ENCODE results near the gene PIP4P1. TPM values are rescaled to one million over a fixed set of nuclear protein-coding genes. Genes with fewer than 3 reads are reported as not detected.
"Not testable (repeated sequence)": the region's sequence is repeated elsewhere in the genome, so short reads cannot be mapped to it uniquely, and the experiment has no call there.

PIP4P1 gene
- 18.6 TPM for total RNA-seq
- 53.2 TPM for polyA plus RNA-seq
- long read RNA-seq, donor 1, partial matches to known transcripts: 0 of 1 reads
- long read RNA-seq, donor 1, other reads (novel, unspliced or antisense): 0 of 1 reads
- long read RNA-seq, donor 2: 0 reads
- long read RNA-seq, donor 3, transcript PIP4P1-202 (7 exons, 1,696 nt): major isoform, 5 of 10 reads
- long read RNA-seq, donor 3, partial matches to known transcripts: 0 of 10 reads
- long read RNA-seq, donor 3, other reads (novel, unspliced or antisense): 0 of 10 reads
- long read RNA-seq, donor 4, partial matches to known transcripts: 0 of 4 reads
- long read RNA-seq, donor 4, other reads (novel, unspliced or antisense): 0 of 4 reads
- long read RNA-seq, donor 5, transcript PIP4P1-202 (7 exons, 1,696 nt): major isoform, 9 of 18 reads
- long read RNA-seq, donor 5, transcript PIP4P1-201 (7 exons, 1,961 nt): minor isoform, 8 of 18 reads
- long read RNA-seq, donor 5, partial matches to known transcripts: 0 of 18 reads
- long read RNA-seq, donor 5, other reads (novel, unspliced or antisense): 0 of 18 reads
- long read RNA-seq, donor 6, transcript PIP4P1-201 (7 exons, 1,961 nt): major isoform, 14 of 296 reads
- long read RNA-seq, donor 6, partial matches to known transcripts: 174 of 296 reads
- long read RNA-seq, donor 6, other reads (novel, unspliced or antisense): 105 of 296 reads
- long read RNA-seq, donor 7, transcript PIP4P1-202 (7 exons, 1,696 nt): minor isoform, 6 of 20 reads
- long read RNA-seq, donor 7, transcript PIP4P1-201 (7 exons, 1,961 nt): major isoform, 13 of 20 reads
- long read RNA-seq, donor 7, partial matches to known transcripts: 0 of 20 reads
- long read RNA-seq, donor 7, other reads (novel, unspliced or antisense): 0 of 20 reads
- long read RNA-seq, donor 8, transcript PIP4P1-201 (7 exons, 1,961 nt): major isoform, 5 of 7 reads
- long read RNA-seq, donor 8, partial matches to known transcripts: 0 of 7 reads
- long read RNA-seq, donor 8, other reads (novel, unspliced or antisense): 0 of 7 reads
- long read RNA-seq, donor 9, transcript PIP4P1-202 (7 exons, 1,696 nt): major isoform, 5 of 10 reads
- long read RNA-seq, donor 9, partial matches to known transcripts: 0 of 10 reads
- long read RNA-seq, donor 9, other reads (novel, unspliced or antisense): 0 of 10 reads
- long read RNA-seq, donor 10, transcript PIP4P1-201 (7 exons, 1,961 nt): major isoform, 9 of 225 reads
- long read RNA-seq, donor 10, partial matches to known transcripts: 138 of 225 reads
- long read RNA-seq, donor 10, other reads (novel, unspliced or antisense): 76 of 225 reads

DNA sequence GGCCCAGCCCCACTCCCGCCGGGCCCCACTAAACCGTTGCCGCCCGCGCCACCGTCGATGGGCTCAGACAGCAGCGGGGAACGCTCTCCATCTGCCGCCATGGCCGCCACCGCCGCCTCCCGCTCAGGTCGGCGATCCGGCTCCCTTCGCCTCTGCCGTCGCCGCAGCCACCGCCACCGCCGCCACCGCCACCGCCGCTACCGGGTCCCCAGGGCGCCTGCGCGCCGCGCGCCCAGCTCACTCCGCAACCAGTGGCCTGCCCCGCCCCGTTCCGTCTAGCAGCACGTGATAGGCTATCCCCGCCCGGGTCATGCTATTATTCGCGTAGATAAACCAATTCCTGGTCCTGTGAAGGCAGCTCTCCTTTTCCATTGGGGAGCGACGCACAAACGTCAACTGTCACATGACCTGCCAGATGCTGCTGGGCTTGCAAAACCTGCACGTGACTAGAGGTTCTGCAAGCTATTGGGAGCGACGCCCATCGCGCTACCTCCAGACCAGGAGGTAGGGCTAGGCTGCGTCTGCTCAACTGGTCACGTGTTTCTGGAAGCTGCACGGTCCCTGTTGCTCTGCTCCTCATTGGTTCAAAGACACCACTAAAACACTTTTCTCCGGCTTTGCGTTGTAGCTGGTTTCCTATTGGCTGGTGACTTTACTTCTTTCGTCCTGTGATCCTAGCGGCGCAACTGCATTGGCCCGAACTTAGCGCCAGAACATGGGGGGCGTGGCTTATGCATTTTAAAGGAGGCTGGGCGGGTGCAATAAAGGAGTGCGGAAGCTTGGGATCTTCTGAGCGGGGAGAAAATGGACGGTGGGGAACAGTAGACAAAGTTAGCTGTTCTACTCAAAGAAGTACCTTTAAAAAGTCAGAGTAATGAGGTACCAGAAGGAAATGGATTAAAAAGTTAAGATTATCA, at the start of gene PIP4P1:
Gene PIP4P1, minus strand, starts transcription at position 210 of the 917 bp plus-strand sequence. Its CDS starts 109 bp downstream, at position 101.
- WGBS: under 1% methylated on average over 67 of the region's 67 CpGs
- H3K4me1 ChIP-seq (ENCODE audit: control insufficient read depth in 2 of 2, insufficient read depth in 2 of 2, low read length in 2 of 2): peaks cover 12 to 24% of the 10 kb centered on the region in 2 donors
- peaks cover 32 to 38% of the 10 kb centered on the region in 2 donors for H3K36me3 ChIP-seq (ENCODE audit: control insufficient read depth in 2 of 2, insufficient read depth in 2 of 2, low read length in 1 of 2)
- H3K27ac ChIP-seq (ENCODE audit: low read depth in 1 of 2, low read length in 1 of 2): peak within 1 kb of the TSS; percentile 95 to 97
- peak; percentile 87 to 99 (median 97) for DNase-seq (ENCODE audit: low read depth in 6 of 9, low spot score in 9 of 9)
- H3K27me3 ChIP-seq (ENCODE audit: control insufficient read depth in 2 of 2, insufficient read depth in 1 of 2, low read length in 1 of 2): no peaks in the 10 kb centered on the region
- peak within 1 kb of the TSS; percentile 77 to 85 for H3K4me3 ChIP-seq (ENCODE audit: low read length in 2 of 2)
- no peaks in the 10 kb centered on the region for H3K9me3 ChIP-seq (ENCODE audit: control insufficient read depth in 2 of 2, insufficient read depth in 1 of 2, low read length in 1 of 2)

DNA sequence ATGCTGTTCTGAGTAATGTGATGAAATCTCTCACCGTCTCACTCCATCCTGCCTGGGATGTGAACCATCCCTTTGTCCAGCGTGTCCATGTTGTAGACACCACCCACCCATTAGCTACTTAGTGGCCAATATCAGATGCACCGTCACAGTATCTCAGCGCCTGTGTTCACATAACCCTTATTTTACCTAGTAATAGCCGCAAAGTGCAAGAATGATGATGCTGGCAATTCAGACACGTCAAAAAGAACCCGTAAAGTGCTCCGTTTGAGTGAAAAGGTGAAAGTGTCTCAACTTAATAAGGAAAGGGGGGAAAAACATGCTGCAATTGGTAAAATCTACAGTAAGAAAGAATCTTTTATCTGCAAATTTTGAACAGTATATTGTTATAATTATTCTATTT, 47.1 kb upstream of the PIP4P1 start:
- Histone ChIP-seq H3K4me1 (ENCODE audit: control insufficient read depth in 2 of 2, insufficient read depth in 2 of 2, low read length in 2 of 2) (no peaks in the 10 kb centered on the region), H3K27me3 (ENCODE audit: control insufficient read depth in 2 of 2, insufficient read depth in 1 of 2, low read length in 1 of 2) (no peaks in the 10 kb centered on the region), H3K9me3 (ENCODE audit: control insufficient read depth in 2 of 2, insufficient read depth in 1 of 2, low read length in 1 of 2) (no peaks in the 10 kb centered on the region), H3K4me3 (ENCODE audit: low read length in 2 of 2) (no peak overlapping the region), H3K27ac (ENCODE audit: low read depth in 1 of 2, low read length in 1 of 2) (no peak overlapping the region), H3K36me3 (ENCODE audit: control insufficient read depth in 2 of 2, insufficient read depth in 2 of 2, low read length in 1 of 2) (no peaks in the 10 kb centered on the region)
- no peak for DNase-seq (ENCODE audit: low read depth in 6 of 9, low spot score in 9 of 9)
- 97% methylated on average over 8 of the region's 8 CpGs for WGBS

DNA sequence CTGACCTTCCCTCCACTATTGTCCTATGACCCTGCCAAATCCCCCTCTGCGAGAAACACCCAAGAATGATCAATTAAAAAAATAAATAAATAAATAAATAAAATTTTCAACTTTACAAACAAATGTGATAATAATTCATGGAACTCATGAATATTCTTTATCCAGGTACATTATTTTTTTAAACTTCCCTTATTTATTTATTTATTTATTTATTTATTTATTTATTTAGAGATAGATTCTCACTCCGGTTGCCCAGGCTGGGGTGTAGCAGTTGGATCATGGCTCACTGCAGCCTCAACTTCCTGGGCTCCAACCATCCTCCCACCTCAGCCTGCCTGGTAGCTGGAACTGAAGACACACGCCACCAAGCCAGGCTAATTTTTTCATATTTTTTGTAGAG, 46.3 kb upstream of the PIP4P1 start:
- H3K4me1 ChIP-seq (ENCODE audit: control insufficient read depth in 2 of 2, insufficient read depth in 2 of 2, low read length in 2 of 2); H3K36me3 ChIP-seq (ENCODE audit: control insufficient read depth in 2 of 2, insufficient read depth in 2 of 2, low read length in 1 of 2); H3K27ac ChIP-seq (ENCODE audit: low read depth in 1 of 2, low read length in 1 of 2); DNase-seq (ENCODE audit: low read depth in 6 of 9, low spot score in 9 of 9); H3K27me3 ChIP-seq (ENCODE audit: control insufficient read depth in 2 of 2, insufficient read depth in 1 of 2, low read length in 1 of 2); H3K9me3 ChIP-seq (ENCODE audit: control insufficient read depth in 2 of 2, insufficient read depth in 1 of 2, low read length in 1 of 2); H3K4me3 ChIP-seq (ENCODE audit: low read length in 2 of 2): not testable (repeated sequence)
- WGBS: 99% methylated on average over 2 of the region's 3 CpGs

DNA sequence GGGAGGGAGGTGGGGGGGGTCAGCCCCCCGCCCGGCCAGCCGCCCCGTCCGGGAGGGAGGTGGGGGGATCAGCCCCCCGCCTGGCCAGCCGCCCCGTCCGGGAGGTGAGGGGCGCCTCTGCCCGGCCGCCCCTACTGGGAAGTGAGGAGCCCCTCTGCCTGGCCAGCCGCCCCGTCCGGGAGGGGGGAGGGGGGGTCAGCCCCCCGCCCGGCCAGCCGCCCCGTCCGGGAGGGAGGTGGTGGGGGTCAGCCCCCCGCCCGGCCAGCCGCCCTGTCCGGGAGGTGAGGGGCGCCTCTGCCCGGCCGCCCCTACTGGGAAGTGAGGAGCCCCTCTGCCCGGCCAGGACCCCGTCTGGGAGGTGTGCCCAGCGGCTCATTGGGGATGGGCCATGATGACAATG, 45.5 kb upstream of the PIP4P1 start:
- WGBS: no CpG with 5 or more reads among the region's 30 CpGs
- H3K9me3 ChIP-seq (ENCODE audit: control insufficient read depth in 2 of 2, insufficient read depth in 1 of 2, low read length in 1 of 2); H3K4me1 ChIP-seq (ENCODE audit: control insufficient read depth in 2 of 2, insufficient read depth in 2 of 2, low read length in 2 of 2); H3K27ac ChIP-seq (ENCODE audit: low read depth in 1 of 2, low read length in 1 of 2); H3K27me3 ChIP-seq (ENCODE audit: control insufficient read depth in 2 of 2, insufficient read depth in 1 of 2, low read length in 1 of 2); H3K4me3 ChIP-seq (ENCODE audit: low read length in 2 of 2); H3K36me3 ChIP-seq (ENCODE audit: control insufficient read depth in 2 of 2, insufficient read depth in 2 of 2, low read length in 1 of 2); DNase-seq (ENCODE audit: low read depth in 6 of 9, low spot score in 9 of 9): not testable (repeated sequence)

DNA sequence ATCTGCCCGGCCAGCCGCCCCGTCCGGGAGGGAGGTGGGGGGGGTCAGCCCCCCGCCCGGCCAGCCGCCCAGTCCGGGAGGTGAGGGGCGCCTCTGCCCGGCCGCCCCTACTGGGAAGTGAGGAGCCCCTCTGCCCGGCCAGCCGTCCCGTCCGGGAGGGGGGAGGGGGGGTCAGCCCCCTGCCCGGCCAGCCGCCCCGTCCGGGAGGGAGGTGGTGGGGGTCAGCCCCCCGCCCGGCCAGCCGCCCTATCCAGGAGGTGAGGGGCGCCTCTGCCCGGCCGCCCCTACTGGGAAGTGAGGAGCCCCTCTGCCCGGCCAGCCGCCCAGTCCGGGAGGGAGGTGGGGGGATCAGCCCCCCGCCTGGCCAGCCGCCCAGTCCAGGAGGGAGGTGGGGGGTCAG, 45.0 kb upstream of the PIP4P1 start:
- H3K4me1 ChIP-seq (ENCODE audit: control insufficient read depth in 2 of 2, insufficient read depth in 2 of 2, low read length in 2 of 2); DNase-seq (ENCODE audit: low read depth in 6 of 9, low spot score in 9 of 9); H3K36me3 ChIP-seq (ENCODE audit: control insufficient read depth in 2 of 2, insufficient read depth in 2 of 2, low read length in 1 of 2); H3K27ac ChIP-seq (ENCODE audit: low read depth in 1 of 2, low read length in 1 of 2); H3K9me3 ChIP-seq (ENCODE audit: control insufficient read depth in 2 of 2, insufficient read depth in 1 of 2, low read length in 1 of 2); H3K27me3 ChIP-seq (ENCODE audit: control insufficient read depth in 2 of 2, insufficient read depth in 1 of 2, low read length in 1 of 2); H3K4me3 ChIP-seq (ENCODE audit: low read length in 2 of 2): not testable (repeated sequence)
- 98% methylated on average over 22 of the region's 30 CpGs for WGBS

DNA sequence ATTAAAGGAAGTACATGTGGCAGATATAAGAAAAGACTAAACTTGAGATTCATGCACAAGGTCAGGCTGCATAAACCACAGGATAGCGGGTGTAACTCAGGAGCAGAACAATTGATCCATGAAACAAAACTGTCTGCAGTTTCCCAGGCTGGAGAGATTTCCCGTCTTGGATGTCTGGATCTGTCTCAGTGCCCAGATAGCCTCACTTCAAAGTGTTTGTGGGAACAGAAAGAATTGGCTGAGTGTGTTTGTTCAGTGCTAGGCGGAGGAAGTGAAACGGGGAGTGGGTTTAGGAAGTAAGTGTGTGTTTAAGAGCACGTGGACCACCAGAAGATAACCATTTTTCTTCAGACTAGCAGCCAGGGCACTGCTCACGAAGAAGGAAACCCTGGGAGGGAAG, 42.7 kb upstream of the PIP4P1 start:
- Histone ChIP-seq H3K4me1 (ENCODE audit: control insufficient read depth in 2 of 2, insufficient read depth in 2 of 2, low read length in 2 of 2) (no peaks in the 10 kb centered on the region), H3K27me3 (ENCODE audit: control insufficient read depth in 2 of 2, insufficient read depth in 1 of 2, low read length in 1 of 2) (no peaks in the 10 kb centered on the region), H3K4me3 (ENCODE audit: low read length in 2 of 2) (no peak overlapping the region), H3K36me3 (ENCODE audit: control insufficient read depth in 2 of 2, insufficient read depth in 2 of 2, low read length in 1 of 2) (no peaks in the 10 kb centered on the region), H3K9me3 (ENCODE audit: control insufficient read depth in 2 of 2, insufficient read depth in 1 of 2, low read length in 1 of 2) (no peaks in the 10 kb centered on the region), H3K27ac (ENCODE audit: low read depth in 1 of 2, low read length in 1 of 2) (no peak overlapping the region)
- WGBS: 51% methylated on average over 6 of the region's 6 CpGs
- DNase-seq (ENCODE audit: low read depth in 6 of 9, low spot score in 9 of 9): no peak

DNA sequence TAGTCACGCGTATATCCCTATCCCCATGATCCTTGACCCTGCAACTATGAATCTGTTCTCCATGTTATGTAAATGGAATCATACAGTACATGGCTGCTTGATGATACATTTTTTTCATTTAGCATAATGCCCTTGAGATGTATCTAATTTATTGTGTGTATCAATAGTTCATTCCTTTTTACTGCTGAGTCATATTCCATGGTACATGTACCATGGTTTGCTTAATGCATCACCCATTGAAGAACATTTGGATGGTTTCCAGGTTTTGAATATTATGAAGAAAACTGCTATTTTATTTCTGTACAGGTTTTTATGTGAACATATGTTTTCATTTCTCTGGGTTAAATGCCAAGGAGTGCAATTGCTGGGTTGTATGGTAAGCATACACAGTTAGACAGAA, 40.1 kb upstream of the PIP4P1 start:
- Histone ChIP-seq H3K36me3 (ENCODE audit: control insufficient read depth in 2 of 2, insufficient read depth in 2 of 2, low read length in 1 of 2) (no peaks in the 10 kb centered on the region), H3K9me3 (ENCODE audit: control insufficient read depth in 2 of 2, insufficient read depth in 1 of 2, low read length in 1 of 2) (no peaks in the 10 kb centered on the region), H3K27ac (ENCODE audit: low read depth in 1 of 2, low read length in 1 of 2) (no peak overlapping the region), H3K4me1 (ENCODE audit: control insufficient read depth in 2 of 2, insufficient read depth in 2 of 2, low read length in 2 of 2) (no peaks in the 10 kb centered on the region), H3K4me3 (ENCODE audit: low read length in 2 of 2) (no peak overlapping the region), H3K27me3 (ENCODE audit: control insufficient read depth in 2 of 2, insufficient read depth in 1 of 2, low read length in 1 of 2) (no peaks in the 10 kb centered on the region)
- 98% methylated on average over 2 of the region's 2 CpGs for WGBS
- DNase-seq (ENCODE audit: low read depth in 6 of 9, low spot score in 9 of 9): no peak

DNA sequence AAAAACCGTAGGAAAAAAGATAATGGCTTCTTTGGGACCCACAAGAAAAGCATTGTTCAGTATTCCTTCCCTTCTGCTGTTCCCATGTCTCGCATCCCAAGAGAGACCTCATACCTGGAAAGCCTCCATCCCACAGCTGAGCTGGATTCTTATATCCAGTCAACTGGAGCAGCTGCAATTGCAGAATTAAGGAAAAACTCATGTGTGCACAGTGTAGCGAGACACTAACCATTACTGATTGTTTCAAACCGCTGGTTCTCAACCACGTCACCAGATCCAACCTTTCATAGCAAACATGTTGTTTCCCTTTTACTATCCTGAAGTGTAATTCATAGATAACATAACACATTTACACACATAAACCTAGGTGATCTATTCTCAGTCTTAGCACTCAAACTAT, 38.6 kb upstream of the PIP4P1 start:
- DNase-seq (ENCODE audit: low read depth in 6 of 9, low spot score in 9 of 9): no peak
- Histone ChIP-seq H3K4me3 (ENCODE audit: low read length in 2 of 2) (no peak overlapping the region), H3K36me3 (ENCODE audit: control insufficient read depth in 2 of 2, insufficient read depth in 2 of 2, low read length in 1 of 2) (no peaks in the 10 kb centered on the region), H3K27me3 (ENCODE audit: control insufficient read depth in 2 of 2, insufficient read depth in 1 of 2, low read length in 1 of 2) (no peaks in the 10 kb centered on the region), H3K4me1 (ENCODE audit: control insufficient read depth in 2 of 2, insufficient read depth in 2 of 2, low read length in 2 of 2) (no peaks in the 10 kb centered on the region), H3K27ac (ENCODE audit: low read depth in 1 of 2, low read length in 1 of 2) (no peak overlapping the region), H3K9me3 (ENCODE audit: control insufficient read depth in 2 of 2, insufficient read depth in 1 of 2, low read length in 1 of 2) (no peaks in the 10 kb centered on the region)
- 98% methylated on average over 5 of the region's 5 CpGs for WGBS

Measured in thymus (tissue), 14 donors.